HG03025 (cell line): Measurements from ENCODE around the gene S100A14.
A peak's percentile ranks its signal among the peaks of the same experiment; 100 is the strongest.

Source experiments
- ATAC-seq: cut with Tn5 transposase; IDR thresholded peaks from one replicate; pipeline ENCODE4 v1.9.1; 2021; ENCODE audit warnings: mild to moderate bottlenecking, moderate library complexity; ENCODE audit not compliant: unreplicated experiment, low FRiP score

S100A14 gene

GRCh38 chr1:153616144-153616916 lies at the start of gene S100A14:
Gene S100A14 (minus strand): TSS chr1:153616325. CDS start chr1:153615858, 467 bp downstream.
- no peak for ATAC-seq

GRCh38 chr1:153663211-153663610 lies 47.1 kb upstream of the S100A14 start:
- ATAC-seq, result no peak

GRCh38 chr1:153662269-153662668 lies 46.1 kb upstream of the S100A14 start:
- no peak for ATAC-seq

- ATAC-seq, result no peak
These were observed 45.1 kb upstream of the S100A14 start for GRCh38 chr1:153661111-153661708.

GRCh38 chr1:153659656-153660055 lies 43.5 kb upstream of the S100A14 start:
- no peak for ATAC-seq

GRCh38 chr1:153659175-153659534 lies 43.0 kb upstream of the S100A14 start:
- no peak for ATAC-seq

GRCh38 chr1:153658400-153659174 lies 42.5 kb upstream of the S100A14 start, which contains the start of gene SNAPIN:
Gene SNAPIN (plus strand): TSS chr1:153658703. CDS start chr1:153658744, 41 bp downstream.
- ATAC-seq, result peak; percentile 93

GRCh38 chr1:153655333-153655732 lies 39.2 kb upstream of the S100A14 start:
- ATAC-seq, result no peak

GRCh38 chr1:153652805-153653500 lies 36.8 kb upstream of the S100A14 start:
- ATAC-seq, result no peak

- ATAC-seq, result no peak
These were observed 35.6 kb upstream of the S100A14 start for GRCh38 chr1:153651771-153652170.

- no peak for ATAC-seq
These were observed 33.7 kb upstream of the S100A14 start for GRCh38 chr1:153649863-153650235.

- no peak for ATAC-seq
These were observed 33.2 kb upstream of the S100A14 start for GRCh38 chr1:153649137-153649862.

GRCh38 chr1:153648000-153648643 lies 32.0 kb upstream of the S100A14 start:
- ATAC-seq, result no peak

GRCh38 chr1:153647346-153647714 lies 31.2 kb upstream of the S100A14 start:
- ATAC-seq, result no peak

GRCh38 chr1:153646672-153647345 lies 30.7 kb upstream of the S100A14 start:
- ATAC-seq, result no peak

GRCh38 chr1:153643816-153644215 lies 27.7 kb upstream of the S100A14 start:
- no peak for ATAC-seq

- no peak for ATAC-seq
These were observed 27.0 kb upstream of the S100A14 start for GRCh38 chr1:153643100-153643499.

GRCh38 chr1:153642161-153642560 lies 26.0 kb upstream of the S100A14 start:
- no peak for ATAC-seq

- ATAC-seq, result no peak
These were observed 24.7 kb upstream of the S100A14 start for GRCh38 chr1:153640861-153641260.
